HepG2 (cell line): ENCODE data around the gene NCOA1. TPM values are rescaled to one million over a fixed set of nuclear protein-coding genes. Genes with fewer than 3 reads are reported as not detected.

Source experiments
- ATAC-seq: fragments of 200-7000 bp; cut with Tn5 transposase; 3 replicates; pipeline ENCODE4 v1.9.1; 2020; ENCODE audit warnings: mild to moderate bottlenecking, moderate library complexity
- BruUV-seq: library from RNA; stranded (reverse); fragments of 400-500 nt; replicated peaks from 2 replicates; lab custom pipeline; 2021; lab: Mats Ljungman, UMichigan
- CTCF ChIA-PET: fragments of 300-600 bp; formaldehyde crosslinking; extraction: SDS; loops from one replicate; lab custom pipeline; 2021; ENCODE audit warnings: low total read pairs, inconsistent platforms, low intra/inter-chr PET ratio; lab: Yijun Ruan, JAX
- POLR2A ChIA-PET: fragments of 350-600 bp; sonication (Branson Sonifier 250); formaldehyde crosslinking; loops from one replicate; lab custom pipeline; 2020; ENCODE audit warnings: antibody characterized with exemption, inconsistent platforms; lab: Yijun Ruan, JAX
- DNase-seq: peaks from one replicate; pipeline ENCODE4 v3.0.0-alpha.2; 2015; ENCODE audit warnings: low spot score
- FAIRE-seq: peaks from 3 replicates; lab custom pipeline; 2011; peaks lifted over from hg19 to GRCh38; lab: Jason Lieb, UNC
- H2AFZ ChIP-seq: one replicate; pipeline ENCODE4 v1.6.1; 2011; ENCODE audit warnings: low read length, inconsistent platforms
- H3K27ac ChIP-seq: fragments of 300-600 bp; 3 replicates; pipeline ENCODE4 v1.8.0; 2011; ENCODE audit warnings: mixed run types, mild to moderate bottlenecking, mixed read lengths, low read length, inconsistent platforms; ENCODE audit not compliant: insufficient read depth; ENCODE audit errors: extremely low read length
- H3K27me3 ChIP-seq, 2 experiments: fragments of 200-600 bp in 1 of 2; 2 replicates in 1 of 2; 3 replicates in 1 of 2; pipeline versions ENCODE4 v1.6.0 to v1.8.0; 2011; ENCODE audit warnings: low read length in 2 of 2, mild to moderate bottlenecking in 2 of 2, moderate library complexity in 2 of 2, inconsistent platforms in 1 of 2; ENCODE audit not compliant: insufficient read depth in 2 of 2, control insufficient read depth in 1 of 2
- H3K36me3 ChIP-seq, 2 experiments: fragments of 200-600 bp in 1 of 2; replicated peaks in 1 of 2; 2 replicates in 1 of 2; 3 replicates in 1 of 2; pipeline versions ENCODE4 v1.5.1 to v1.8.0; 2011; ENCODE audit warnings: low read length in 2 of 2, inconsistent platforms in 1 of 2; ENCODE audit not compliant: insufficient read depth in 2 of 2, control insufficient read depth in 1 of 2
- H3K4me1 ChIP-seq: 2 replicates; pipeline ENCODE4 v1.5.1; 2012; ENCODE audit warnings: low read length, inconsistent platforms; ENCODE audit not compliant: insufficient read depth
- H3K4me2 ChIP-seq: 2 replicates; pipeline ENCODE4 v1.6.0; 2011; ENCODE audit warnings: low read depth, low read length, inconsistent platforms
- H3K4me3 ChIP-seq, 3 experiments: fragments of 200-600 bp in 1 of 3; sonication (generic), shearing (Covaris generic) in 1 of 3; replicated peaks in 1 of 3; 2 replicates each; pipeline ENCODE4 v1.5.1; 2011 to 2016; ENCODE audit warnings: low read length in 3 of 3, inconsistent platforms in 2 of 3, low read depth in 2 of 3, mild to moderate bottlenecking in 2 of 3, control low read depth in 1 of 3, mixed read lengths in 1 of 3; ENCODE audit not compliant: insufficient read depth in 1 of 3
- H3K79me2 ChIP-seq: one replicate; pipeline ENCODE4 v1.6.1; 2011; ENCODE audit warnings: low read length, inconsistent platforms; ENCODE audit not compliant: insufficient read depth
- H3K9ac ChIP-seq: 2 replicates; pipeline ENCODE4 v1.6.0; 2011; ENCODE audit warnings: mild to moderate bottlenecking, low read depth, low read length, inconsistent platforms; ENCODE audit not compliant: insufficient read depth
- H3K9me3 ChIP-seq: 2 replicates; pipeline ENCODE4 v1.5.1; 2012; ENCODE audit warnings: mild to moderate bottlenecking, low read length
- H4K20me1 ChIP-seq: 2 replicates; pipeline ENCODE4 v1.6.0; 2011; ENCODE audit warnings: inconsistent platforms, mild to moderate bottlenecking, low read length, moderate library complexity; ENCODE audit not compliant: insufficient read depth
- MZF1 ChIP-seq: sonication (generic); formaldehyde crosslinking; IDR thresholded peaks from 2 replicates; pipeline ENCODE4 v1.8.1; 2023; ENCODE audit warnings: mild to moderate bottlenecking, missing genetic modification reagents, borderline replicate concordance
- ZNF431 ChIP-seq: sonication (generic); formaldehyde crosslinking; IDR thresholded peaks from 2 replicates; pipeline ENCODE4 v1.9.0; 2022; ENCODE audit warnings: missing genetic modification reagents, low read depth, mild to moderate bottlenecking, borderline replicate concordance
- ZNF687 ChIP-seq: sonication (generic); formaldehyde crosslinking; IDR thresholded peaks from 2 replicates; pipeline ENCODE4 v1.5.1; 2020; ENCODE audit warnings: mild to moderate bottlenecking, missing genetic modification reagents, moderate library complexity
- WGBS: methylation state at CpG from one replicate; pipeline ENCODE4 v1.1.6; 2017; ENCODE audit warnings: low lambda C conversion rate; 5-methylcytosine and 5-hydroxymethylcytosine counted together
- in situ Hi-C: cut with HindIII; loops from 2 replicates; pipeline ENCODE4 v1.10.0; 2017; ENCODE audit warnings: low pct_unique_long_range_greater_than_20kb; ENCODE audit not compliant: extremely low pct_ligation_motif_present
- intact Hi-C: fragments of 100-400 bp; cut with micrococcal nuclease; formaldehyde crosslinking; loops from one replicate; pipeline ENCODE4 v1.10.0; 2022; ENCODE audit not compliant: unreplicated experiment
- polyA plus RNA-seq, 8 experiments: library from polyadenylated mRNA; depleted of rRNA in 3 of 8; stranded (reverse) in 7 of 8; unstranded in 1 of 8; fragments of >200 nt; fragmentation: Illumina TruSeq in 4 of 8; extraction: Trizol in 4 of 8; gene quantifications; 2 replicates each; pipeline versions ENCODE4 v1.2.1 to v1.2.3, GENCODE V29; 2011 to 2016; ENCODE audit warnings: low read depth in 4 of 8, missing spikeins in 1 of 8, mixed read lengths in 1 of 8; ENCODE audit not compliant: insufficient read depth in 1 of 8
- total RNA-seq, 5 experiments: library from RNA; depleted of rRNA; stranded (reverse); fragments of >200 nt; fragmentation: Illumina TruSeq; extraction: Trizol; gene quantifications; 2 replicates each; pipeline ENCODE4 v1.2.3, GENCODE V29; 2016; ENCODE audit warnings: low read depth in 1 of 5
- TF ChIP-seq, protein P1 (sequence below): IDR thresholded peaks from 2 replicates; pipeline ENCODE4 v1.6.1; 2016; ENCODE audit warnings: control low read depth

Gene NCOA1
- total and polyA plus RNA-seq, 2 of the 13 experiments (the other 11 are each of a cell fraction or from before 2014, with no cell fraction given), result 10.0 to 10.4 TPM

GRCh38 chr2:24512404-24512803, 21.4 kb downstream of the NCOA1 start (continued):
- TF ChIP-seq, protein P1, sequence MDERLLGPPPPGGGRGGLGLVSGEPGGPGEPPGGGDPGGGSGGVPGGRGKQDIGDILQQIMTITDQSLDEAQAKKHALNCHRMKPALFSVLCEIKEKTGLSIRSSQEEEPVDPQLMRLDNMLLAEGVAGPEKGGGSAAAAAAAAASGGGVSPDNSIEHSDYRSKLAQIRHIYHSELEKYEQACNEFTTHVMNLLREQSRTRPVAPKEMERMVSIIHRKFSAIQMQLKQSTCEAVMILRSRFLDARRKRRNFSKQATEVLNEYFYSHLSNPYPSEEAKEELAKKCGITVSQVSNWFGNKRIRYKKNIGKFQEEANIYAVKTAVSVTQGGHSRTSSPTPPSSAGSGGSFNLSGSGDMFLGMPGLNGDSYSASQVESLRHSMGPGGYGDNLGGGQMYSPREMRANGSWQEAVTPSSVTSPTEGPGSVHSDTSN (CRISPR knock-in tag), result no peak

DNA sequence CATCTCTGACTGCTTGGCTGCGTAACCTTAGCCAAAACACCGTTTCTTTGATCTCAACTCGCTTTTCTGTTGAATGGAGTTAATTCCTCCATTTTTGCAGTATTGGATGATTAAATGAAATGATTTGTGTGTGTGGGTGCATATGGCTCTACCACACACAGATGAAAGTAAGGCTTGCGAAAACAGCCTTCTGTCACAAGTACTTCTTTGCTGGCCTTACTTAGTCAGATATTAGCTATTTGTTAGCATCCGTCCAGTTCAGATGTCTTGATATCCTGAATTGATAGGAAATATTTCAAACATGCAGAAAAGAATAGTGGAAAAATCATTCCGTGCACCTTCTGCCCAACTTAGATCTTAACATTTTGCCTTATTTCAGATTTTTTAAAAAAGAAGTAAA, 21.8 kb downstream of the NCOA1 start:
- no peak for ATAC-seq
- in situ Hi-C loops, result no loop called here
- Histone ChIP-seq H3K4me3 (no peak overlapping the region), H3K9me3 (no peaks in the 10 kb centered on the region), H3K79me2 (no peaks in the 10 kb centered on the region), H3K27ac (no peak overlapping the region), H3K27me3 (no peaks in the 10 kb centered on the region), H3K4me2 (no peak overlapping the region), H3K36me3 (no peaks in the 10 kb centered on the region), H2AFZ (no peak overlapping the region)
- CTCF ChIA-PET, result no interaction called here
- 81% methylated on average over 6 of the region's 6 CpGs for WGBS
- no peak for FAIRE-seq
- no TSS peak for BruUV-seq
- POLR2A ChIA-PET, result no interaction called here
- DNase-seq, result no peak
- TF ChIP-seq MZF1 (CRISPR knock-in tag), result no peak
- TF ChIP-seq ZNF687 (CRISPR knock-in tag), result no peak
- TF ChIP-seq ZNF431, result no peak
- TF ChIP-seq, all 625 proteins: peak for 0
- intact Hi-C loops, result no loop called here
- Histone ChIP-seq H3K4me1 (no peaks in the 10 kb centered on the region), H3K9ac (no peak overlapping the region), H4K20me1 (no peaks in the 10 kb centered on the region; the same call in 1 of the 2 replicates)
